Endometrial microvascular endothelial cells (primary cell): ENCODE data around the gene CLDN9. TPM values are rescaled to one million over a fixed set of nuclear protein-coding genes. Genes with fewer than 3 reads are reported as not detected.

ENCODE experiments used
- in situ Hi-C: cut with HindIII; loops from 2 replicates; pipeline ENCODE4 v1.10.0; 2017; ENCODE audit warnings: low sequenced_read_pairs, low pct_unique_long_range_greater_than_20kb; ENCODE audit errors: inconsistent ontology term
- total RNA-seq: library from RNA; depleted of rRNA; stranded (reverse); fragments of >200 nt; gene quantifications from one replicate; pipeline ENCODE4 v1.2.3, GENCODE V29; 2015; ENCODE audit errors: inconsistent ontology term

CLDN9 gene
- total RNA-seq, 1 donor from 2014 or later, result not detected

DNA sequence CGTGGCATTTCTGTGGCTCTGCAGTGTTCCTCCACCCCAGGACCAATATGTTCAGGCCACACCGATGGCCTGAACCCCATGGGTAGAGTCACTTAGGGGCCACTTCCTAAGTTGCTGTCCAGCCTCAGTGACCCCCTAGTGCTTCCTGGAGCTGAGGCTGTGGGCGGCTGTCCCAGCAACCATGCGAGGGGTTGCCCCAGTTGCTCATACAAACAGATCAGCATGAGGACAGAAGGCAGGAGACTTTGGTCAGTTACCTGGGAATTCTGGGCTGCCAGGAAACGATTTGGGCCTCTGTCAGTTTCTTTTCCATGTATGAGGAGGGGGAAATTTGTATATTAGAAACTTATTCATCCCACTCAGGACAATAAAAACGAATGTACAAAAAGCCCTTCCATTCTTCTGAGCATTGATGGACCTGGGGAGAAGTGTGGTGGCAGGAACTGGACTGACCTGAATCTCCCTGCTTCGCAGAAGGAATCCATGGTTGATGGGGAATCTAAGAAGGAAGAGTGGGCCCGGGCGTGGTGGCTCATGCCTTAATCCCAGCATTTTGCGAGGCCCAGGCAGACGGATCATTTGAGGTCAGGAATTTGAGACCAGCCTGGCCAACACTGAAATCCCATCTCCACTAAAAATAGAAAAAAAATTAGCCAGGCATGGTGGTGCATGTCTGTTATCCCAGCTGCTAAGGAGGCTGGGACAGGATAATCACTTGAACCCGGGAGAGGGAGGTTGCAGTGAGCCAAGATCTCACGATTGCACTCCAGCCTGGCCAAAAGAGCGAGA, 47.8 kb downstream of the CLDN9 start:
- in situ Hi-C loops, result no loop called here

DNA sequence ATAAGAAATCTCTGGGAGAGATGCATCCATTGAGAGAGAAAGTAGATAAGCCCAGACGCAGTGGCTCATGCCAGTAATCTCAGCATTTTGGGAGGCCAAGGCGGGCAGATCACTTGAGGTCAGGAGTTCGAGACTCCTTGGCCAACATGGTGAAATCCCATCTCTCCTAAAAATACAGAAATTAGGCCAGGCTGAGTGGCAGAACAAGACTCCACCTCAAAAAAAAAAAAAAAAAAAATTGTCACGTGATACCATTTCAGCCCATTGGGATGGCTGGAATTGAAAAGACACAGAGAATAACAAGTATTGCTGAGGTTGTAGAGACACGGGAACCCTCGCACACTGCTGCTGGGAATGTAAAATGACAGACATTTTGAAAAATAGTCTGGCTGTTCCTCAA, 49.8 kb downstream of the CLDN9 start:
- in situ Hi-C loops, result no loop called here

DNA sequence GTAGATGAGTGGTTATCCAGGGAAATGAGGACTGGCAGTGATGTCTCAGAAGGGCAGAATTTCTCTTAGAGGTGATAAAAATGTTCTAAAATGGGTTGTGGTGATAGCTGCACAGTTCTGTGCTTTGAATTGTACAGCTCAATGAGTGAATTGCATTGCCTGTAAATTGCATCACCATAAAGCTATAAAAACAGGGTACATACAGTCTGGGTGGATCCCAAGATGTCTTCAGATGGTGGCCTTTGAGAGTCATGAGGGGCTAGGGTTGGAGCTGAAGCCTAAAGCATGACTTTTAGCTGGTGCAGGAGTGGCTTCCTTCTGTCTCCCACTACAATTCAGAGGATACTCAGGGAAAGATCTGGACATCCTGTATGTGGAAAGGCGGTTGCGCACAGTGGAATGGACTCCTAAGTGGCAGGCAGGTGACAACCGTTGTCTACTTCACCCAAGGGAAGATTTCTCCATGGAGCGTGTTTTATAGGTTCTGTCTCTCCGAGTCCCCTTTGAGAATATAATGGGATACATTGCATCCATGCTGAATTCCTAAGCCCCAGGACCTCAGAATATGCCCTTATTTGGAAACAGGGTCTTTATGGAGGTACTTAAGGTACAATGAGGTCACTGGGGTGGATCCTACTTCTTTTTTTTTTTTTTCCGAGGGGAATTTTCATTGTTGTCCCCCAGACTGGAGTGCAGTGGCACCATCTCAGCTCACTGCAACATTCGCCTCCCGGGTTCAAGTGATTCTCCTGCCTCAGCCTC, 51.1 kb downstream of the CLDN9 start:
- in situ Hi-C loops, result no loop called here

Other genes starting within 250 kb of the CLDN9 start
- 108 TPM for gene ELOB, start 235.6 kb upstream of the CLDN9 start, total RNA-seq
- gene PRSS33, start 225.4 kb upstream of the CLDN9 start, total RNA-seq, result not detected
- gene PRSS41, start 214.5 kb upstream of the CLDN9 start, total RNA-seq, result not detected
- 1.0 TPM for gene PRSS21, start 195.7 kb upstream of the CLDN9 start, total RNA-seq
- not detected for gene ZG16B, start 182.6 kb upstream of the CLDN9 start, total RNA-seq
- not detected for gene PRSS22, start 154.8 kb upstream of the CLDN9 start, total RNA-seq
- gene FLYWCH2, start 129.7 kb upstream of the CLDN9 start, total RNA-seq, result 44.1 TPM
- gene FLYWCH1, start 101.0 kb upstream of the CLDN9 start, total RNA-seq, result 42.6 TPM
- gene KREMEN2, start 48.6 kb upstream of the CLDN9 start, total RNA-seq, result not detected
- gene PAQR4, start 43.6 kb upstream of the CLDN9 start, total RNA-seq, result 27.3 TPM
- gene PKMYT1, start 32.5 kb upstream of the CLDN9 start, total RNA-seq, result 32.3 TPM
- gene CLDN6, start 5.3 kb downstream of the CLDN9 start, total RNA-seq, result not detected
- gene TNFRSF12A, start 7.4 kb downstream of the CLDN9 start, total RNA-seq, result 263 TPM
- 13.2 TPM for gene HCFC1R1, start 11.0 kb downstream of the CLDN9 start, total RNA-seq
- gene THOC6, start 11.1 kb downstream of the CLDN9 start, total RNA-seq, result 23.8 TPM
- gene BICDL2, start 24.0 kb downstream of the CLDN9 start, total RNA-seq, result not detected
- gene MMP25, start 33.6 kb downstream of the CLDN9 start, total RNA-seq, result not detected
- gene IL32, start 52.7 kb downstream of the CLDN9 start, total RNA-seq, result 364 TPM
- not detected for gene ZSCAN10, start 86.4 kb downstream of the CLDN9 start, total RNA-seq
- 16.2 TPM for gene ZNF205, start 99.7 kb downstream of the CLDN9 start, total RNA-seq
- 3.5 TPM for gene ZNF213, start 122.1 kb downstream of the CLDN9 start, total RNA-seq
- gene OR1F1, start 175.3 kb downstream of the CLDN9 start, total RNA-seq, result not detected
- 9.8 TPM for gene ZNF200, start 222.2 kb downstream of the CLDN9 start, total RNA-seq
- gene MEFV, start 243.7 kb downstream of the CLDN9 start, total RNA-seq, result not detected